GM23338 (cell line): ENCODE data around the gene CCDC28B. TPM values are rescaled to one million over a fixed set of nuclear protein-coding genes. Genes with fewer than 3 reads are reported as not detected.

ENCODE experiments used
- ATAC-seq: fragments of 200-7000 bp; cut with Tn5 transposase; 3 replicates; pipeline ENCODE4 v1.9.1; 2020
- DNase-seq: peaks from one replicate; pipeline ENCODE4 v3.0.0-alpha.2; 2015; ENCODE audit warnings: low spot score
- H2AFZ ChIP-seq: fragments of 200-600 bp; sonication (generic); 2 replicates; pipeline ENCODE4 v1.8.0; 2016; ENCODE audit warnings: antibody characterized with exemption, mild to moderate bottlenecking, moderate library complexity
- H3F3A ChIP-seq: fragments of 200-600 bp; sonication (generic); replicated peaks from 2 replicates; pipeline ENCODE4 v1.8.0; 2017; ENCODE audit warnings: antibody characterized with exemption, mixed run types, low read depth
- H3K27ac ChIP-seq: fragments of 200-600 bp; sonication (generic); 2 replicates; pipeline ENCODE4 v1.6.1; 2016; ENCODE audit warnings: low read depth
- H3K27me3 ChIP-seq: fragments of 200-600 bp; sonication (generic); 2 replicates; pipeline ENCODE4 v1.8.0; 2016; ENCODE audit warnings: mild to moderate bottlenecking, mixed run types, moderate library complexity; ENCODE audit not compliant: insufficient read depth
- H3K36me3 ChIP-seq: fragments of 200-600 bp; sonication (generic); 2 replicates; pipeline ENCODE4 v1.8.0; 2016; ENCODE audit warnings: mild to moderate bottlenecking; ENCODE audit not compliant: insufficient read depth
- H3K4me1 ChIP-seq: fragments of 200-600 bp; sonication (generic); 2 replicates; pipeline ENCODE4 v1.8.0; 2016; ENCODE audit warnings: mild to moderate bottlenecking, moderate library complexity; ENCODE audit not compliant: insufficient read depth
- H3K4me2 ChIP-seq: fragments of 200-600 bp; sonication (generic); 2 replicates; pipeline ENCODE4 v1.7.1; 2017; ENCODE audit warnings: mixed run types
- H3K4me3 ChIP-seq: fragments of 200-600 bp; sonication (generic); 2 replicates; pipeline ENCODE4 v1.6.1; 2016; ENCODE audit warnings: mixed run types
- H3K79me2 ChIP-seq: fragments of 200-600 bp; sonication (generic); replicated peaks from 2 replicates; pipeline ENCODE4 v1.8.0; 2017; ENCODE audit warnings: mild to moderate bottlenecking; ENCODE audit not compliant: insufficient read depth
- H3K9me2 ChIP-seq: fragments of 200-600 bp; sonication (generic); 2 replicates; pipeline ENCODE4 v1.8.0; 2017; ENCODE audit not compliant: insufficient read depth
- H4K20me1 ChIP-seq: fragments of 200-600 bp; sonication (generic); replicated peaks from 2 replicates; pipeline ENCODE4 v1.8.0; 2017; ENCODE audit warnings: mild to moderate bottlenecking; ENCODE audit not compliant: insufficient read depth
- H3K27ac Mint-ChIP-seq: 2 replicates; pipeline ENCODE4 v1.8.0; 2020; ENCODE audit warnings: inconsistent platforms, mild to moderate bottlenecking, moderate library complexity, mixed read lengths
- H3K27me3 Mint-ChIP-seq: 3 replicates; pipeline ENCODE4 v1.8.0; 2022; ENCODE audit warnings: low read depth, mild to moderate bottlenecking, moderate library complexity, mixed read lengths, inconsistent platforms; ENCODE audit not compliant: insufficient read depth, poor library complexity
- H3K36me3 Mint-ChIP-seq: 3 replicates; pipeline ENCODE4 v1.8.0; 2021; ENCODE audit warnings: low read depth, mild to moderate bottlenecking, inconsistent platforms, moderate library complexity, mixed read lengths
- H3K4me1 Mint-ChIP-seq: 3 replicates; pipeline ENCODE4 v1.8.0; 2020; ENCODE audit warnings: mild to moderate bottlenecking, inconsistent platforms, mixed read lengths
- H3K4me3 Mint-ChIP-seq: 3 replicates; pipeline ENCODE4 v1.8.0; 2021; ENCODE audit warnings: moderate library complexity, mild to moderate bottlenecking, inconsistent platforms, mixed read lengths
- H3K9me3 Mint-ChIP-seq: 3 replicates; pipeline ENCODE4 v1.8.0; 2020; ENCODE audit warnings: moderate library complexity, mild to moderate bottlenecking, inconsistent platforms, mixed read lengths
- CREB1 ChIP-seq: fragments of 250-450 bp; sonication (Bioruptor Pico); IDR thresholded peaks from 2 replicates; pipeline ENCODE4 v1.5.0; 2020; ENCODE audit warnings: low read depth, mild to moderate bottlenecking, moderate library complexity
- CTCF ChIP-seq, 2 experiments: fragments of 200-600 bp in 1 of 2; sonication (generic) in 1 of 2; conservative IDR thresholded peaks; 2 replicates each; pipeline versions ENCODE4 v1.5.1 to v1.6.1; 2016 to 2017; ENCODE audit warnings: antibody characterized with exemption in 2 of 2, low read depth in 2 of 2, mild to moderate bottlenecking in 2 of 2, moderate library complexity in 1 of 2
- ETS1 ChIP-seq: IDR thresholded peaks from 2 replicates; pipeline ENCODE4 v1.6.1; 2016; ENCODE audit warnings: antibody characterized with exemption
- EZH2 ChIP-seq: fragments of 200-600 bp; sonication (generic); IDR thresholded peaks from one replicate; pipeline ENCODE4 v1.8.0; 2017; ENCODE audit warnings: antibody characterized with exemption, mild to moderate bottlenecking, low read depth; ENCODE audit not compliant: unreplicated experiment
- EZH2phosphoT487 ChIP-seq: fragments of 200-600 bp; sonication (generic); IDR thresholded peaks from one replicate; pipeline ENCODE4 v1.8.1; 2018; ENCODE audit warnings: antibody characterized with exemption; ENCODE audit not compliant: unreplicated experiment
- JUNB ChIP-seq: IDR thresholded peaks from one replicate; pipeline ENCODE4 v1.6.1; 2016; ENCODE audit warnings: antibody characterized with exemption; ENCODE audit not compliant: unreplicated experiment
- NANOG ChIP-seq: IDR thresholded peaks from 2 replicates; pipeline ENCODE4 v1.6.1; 2016; ENCODE audit warnings: antibody characterized with exemption, borderline replicate concordance
- REST ChIP-seq: IDR thresholded peaks from one replicate; pipeline ENCODE4 v1.6.1; 2018; ENCODE audit warnings: antibody characterized with exemption; ENCODE audit not compliant: unreplicated experiment
- ZNF114 ChIP-seq: fragments of 250-450 bp; sonication (Bioruptor Pico); IDR thresholded peaks from 2 replicates; pipeline ENCODE4 v1.5.0; 2020; ENCODE audit warnings: mild to moderate bottlenecking, moderate library complexity
- ZNF331 ChIP-seq: fragments of 250-450 bp; sonication (Bioruptor Pico); IDR thresholded peaks from 2 replicates; pipeline ENCODE4 v1.5.0; 2020; ENCODE audit warnings: low read depth, mild to moderate bottlenecking, moderate library complexity
- polyA plus RNA-seq: library from polyadenylated mRNA; unstranded; fragments of >200 nt; fragmentation: Nextera tagmentation; extraction: Ambion mirVana; gene quantifications from 2 replicates; pipeline ENCODE4 v1.2.1, GENCODE V29; 2016
- total RNA-seq: library from RNA; depleted of rRNA; stranded (reverse); fragments of >200 nt; shearing (Covaris generic); gene quantifications from 2 replicates; pipeline ENCODE4 v1.2.3, GENCODE V29; 2014
- TF ChIP-seq, protein P1 (sequence below): fragments of 250-450 bp; sonication (Bioruptor Pico); IDR thresholded peaks from 2 replicates; pipeline ENCODE4 v1.5.0; 2020; ENCODE audit warnings: mild to moderate bottlenecking, moderate library complexity

CCDC28B gene
- total and polyA plus RNA-seq, 2 experiments from 2014 or later, result 8.7 to 35.2 TPM

- TF ChIP-seq, protein P1, sequence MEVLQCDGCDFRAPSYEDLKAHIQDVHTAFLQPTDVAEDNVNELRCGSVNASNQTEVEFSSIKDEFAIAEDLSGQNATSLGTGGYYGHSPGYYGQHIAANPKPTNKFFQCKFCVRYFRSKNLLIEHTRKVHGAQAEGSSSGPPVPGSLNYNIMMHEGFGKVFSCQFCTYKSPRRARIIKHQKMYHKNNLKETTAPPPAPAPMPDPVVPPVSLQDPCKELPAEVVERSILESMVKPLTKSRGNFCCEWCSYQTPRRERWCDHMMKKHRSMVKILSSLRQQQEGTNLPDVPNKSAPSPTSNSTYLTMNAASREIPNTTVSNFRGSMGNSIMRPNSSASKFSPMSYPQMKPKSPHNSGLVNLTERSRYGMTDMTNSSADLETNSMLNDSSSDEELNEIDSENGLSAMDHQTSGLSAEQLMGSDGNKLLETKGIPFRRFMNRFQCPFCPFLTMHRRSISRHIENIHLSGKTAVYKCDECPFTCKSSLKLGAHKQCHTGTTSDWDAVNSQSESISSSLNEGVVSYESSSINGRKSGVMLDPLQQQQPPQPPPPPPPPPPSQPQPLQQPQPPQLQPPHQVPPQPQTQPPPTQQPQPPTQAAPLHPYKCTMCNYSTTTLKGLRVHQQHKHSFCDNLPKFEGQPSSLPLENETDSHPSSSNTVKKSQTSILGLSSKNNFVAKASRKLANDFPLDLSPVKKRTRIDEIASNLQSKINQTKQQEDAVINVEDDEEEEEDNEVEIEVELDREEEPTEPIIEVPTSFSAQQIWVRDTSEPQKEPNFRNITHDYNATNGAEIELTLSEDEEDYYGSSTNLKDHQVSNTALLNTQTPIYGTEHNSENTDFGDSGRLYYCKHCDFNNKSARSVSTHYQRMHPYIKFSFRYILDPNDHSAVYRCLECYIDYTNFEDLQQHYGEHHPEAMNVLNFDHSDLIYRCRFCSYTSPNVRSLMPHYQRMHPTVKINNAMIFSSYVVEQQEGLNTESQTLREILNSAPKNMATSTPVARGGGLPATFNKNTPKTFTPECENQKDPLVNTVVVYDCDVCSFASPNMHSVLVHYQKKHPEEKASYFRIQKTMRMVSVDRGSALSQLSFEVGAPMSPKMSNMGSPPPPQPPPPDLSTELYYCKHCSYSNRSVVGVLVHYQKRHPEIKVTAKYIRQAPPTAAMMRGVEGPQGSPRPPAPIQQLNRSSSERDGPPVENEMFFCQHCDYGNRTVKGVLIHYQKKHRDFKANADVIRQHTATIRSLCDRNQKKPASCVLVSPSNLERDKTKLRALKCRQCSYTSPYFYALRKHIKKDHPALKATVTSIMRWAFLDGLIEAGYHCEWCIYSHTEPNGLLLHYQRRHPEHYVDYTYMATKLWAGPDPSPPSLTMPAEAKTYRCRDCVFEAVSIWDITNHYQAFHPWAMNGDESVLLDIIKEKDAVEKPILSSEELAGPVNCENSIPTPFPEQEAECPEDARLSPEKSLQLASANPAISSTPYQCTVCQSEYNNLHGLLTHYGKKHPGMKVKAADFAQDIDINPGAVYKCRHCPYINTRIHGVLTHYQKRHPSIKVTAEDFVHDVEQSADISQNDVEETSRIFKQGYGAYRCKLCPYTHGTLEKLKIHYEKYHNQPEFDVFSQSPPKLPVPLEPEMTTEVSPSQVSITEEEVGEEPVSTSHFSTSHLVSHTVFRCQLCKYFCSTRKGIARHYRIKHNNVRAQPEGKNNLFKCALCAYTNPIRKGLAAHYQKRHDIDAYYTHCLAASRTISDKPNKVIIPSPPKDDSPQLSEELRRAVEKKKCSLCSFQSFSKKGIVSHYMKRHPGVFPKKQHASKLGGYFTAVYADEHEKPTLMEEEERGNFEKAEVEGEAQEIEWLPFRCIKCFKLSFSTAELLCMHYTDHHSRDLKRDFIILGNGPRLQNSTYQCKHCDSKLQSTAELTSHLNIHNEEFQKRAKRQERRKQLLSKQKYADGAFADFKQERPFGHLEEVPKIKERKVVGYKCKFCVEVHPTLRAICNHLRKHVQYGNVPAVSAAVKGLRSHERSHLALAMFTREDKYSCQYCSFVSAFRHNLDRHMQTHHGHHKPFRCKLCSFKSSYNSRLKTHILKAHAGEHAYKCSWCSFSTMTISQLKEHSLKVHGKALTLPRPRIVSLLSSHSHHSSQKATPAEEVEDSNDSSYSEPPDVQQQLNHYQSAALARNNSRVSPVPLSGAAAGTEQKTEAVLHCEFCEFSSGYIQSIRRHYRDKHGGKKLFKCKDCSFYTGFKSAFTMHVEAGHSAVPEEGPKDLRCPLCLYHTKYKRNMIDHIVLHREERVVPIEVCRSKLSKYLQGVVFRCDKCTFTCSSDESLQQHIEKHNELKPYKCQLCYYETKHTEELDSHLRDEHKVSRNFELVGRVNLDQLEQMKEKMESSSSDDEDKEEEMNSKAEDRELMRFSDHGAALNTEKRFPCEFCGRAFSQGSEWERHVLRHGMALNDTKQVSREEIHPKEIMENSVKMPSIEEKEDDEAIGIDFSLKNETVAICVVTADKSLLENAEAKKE (CRISPR knock-in tag), result no peak
- TF ChIP-seq NANOG (no peak), EZH2phosphoT487 (no peak), ZNF114 (CRISPR knock-in tag) (no peak), ZNF331 (CRISPR knock-in tag) (no peak), ETS1 (no peak), JUNB (no peak)
Observed at GRCh38 chr1:32194984-32195383, 5.4 kb upstream of the CCDC28B start (continued).

DNA sequence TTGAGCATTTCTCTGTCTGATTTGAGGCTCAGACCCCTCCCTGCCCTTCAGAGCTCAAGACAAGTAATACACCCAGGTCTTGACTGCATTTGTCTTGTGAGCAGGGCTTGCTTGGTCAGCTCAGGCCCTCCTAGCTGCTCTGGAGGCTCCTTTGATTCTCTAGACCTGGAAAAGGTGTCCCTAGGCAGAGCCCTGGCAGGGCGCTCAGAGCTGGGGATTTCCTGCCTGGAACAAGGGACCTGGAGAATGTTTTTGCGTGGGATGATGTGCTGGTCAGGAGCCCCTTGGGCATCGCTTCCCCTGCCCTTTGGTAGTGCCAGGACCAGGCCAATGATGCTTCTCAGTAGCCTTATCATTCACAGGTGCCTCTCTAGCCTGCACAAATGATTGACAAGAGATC, 4.9 kb upstream of the CCDC28B start:
- H3K36me3 ChIP-seq, result peaks cover 45% of the 10 kb centered on the region
- ATAC-seq (no peak), DNase-seq (no peak)
- peaks cover 25% of the 10 kb centered on the region; the same call in 1 of the 2 replicates for H3F3A ChIP-seq
- Mint-ChIP-seq H3K27ac (no peak overlapping the region), H3K4me3 (no peak overlapping the region), H3K36me3 (peaks cover 79% of the 10 kb centered on the region), H3K4me1 (peaks cover 30% of the 10 kb centered on the region), H3K9me3 (no peaks in the 10 kb centered on the region; the same call in 2 of the 3 replicates), H3K27me3 (peaks cover 22% of the 10 kb centered on the region)
- no peaks in the 10 kb centered on the region for H3K9me2 ChIP-seq
- H4K20me1 ChIP-seq, result peaks cover 4% of the 10 kb centered on the region
- H3K4me3 ChIP-seq, result no peak overlapping the region
- no peaks in the 10 kb centered on the region for H3K27me3 ChIP-seq
- H3K27ac ChIP-seq, result no peak overlapping the region
- no peak overlapping the region for H3K4me2 ChIP-seq
- no peaks in the 10 kb centered on the region for H3K79me2 ChIP-seq
- H3K4me1 ChIP-seq, result peaks cover 17% of the 10 kb centered on the region
- no peak overlapping the region for H2AFZ ChIP-seq
- no peak for TF ChIP-seq EZH2phosphoT487
- no peak for TF ChIP-seq EZH2
- TF ChIP-seq CTCF (conservative IDR thresholded peaks at IDR 0.05; ENCODE audit: low read depth in 2 of 2), result no peak
- no peak for TF ChIP-seq REST
- no peak for TF ChIP-seq CREB1 (CRISPR knock-in tag)
